Endothelial cell of umbilical vein (primary cell): Measurements from ENCODE around the gene MRPS5. TPM values are rescaled to one million over a fixed set of nuclear protein-coding genes. Genes with fewer than 3 reads are reported as not detected.

Experiments used
- BruUV-seq: library from RNA; stranded (reverse); fragments of 400-500 nt; replicated peaks from 2 replicates; lab custom pipeline; 2021; lab: Mats Ljungman, UMichigan
- CTCF ChIA-PET: fragments of 300-600, 350-600 bp; sonication (Branson Sonifier 250); formaldehyde crosslinking; loops from one replicate; lab custom pipeline; 2021; ENCODE audit warnings: antibody characterized with exemption, inconsistent platforms; lab: Charles Lee
- POLR2A ChIA-PET: fragments of 300-600, 350-600 bp; sonication (Branson Sonifier 250); formaldehyde crosslinking; loops from one replicate; lab custom pipeline; 2021; ENCODE audit warnings: antibody characterized with exemption, inconsistent platforms; lab: Charles Lee
- DNase-seq: peaks from one replicate; pipeline ENCODE4 v3.0.0-alpha.2; 2011; ENCODE audit warnings: low read depth, low spot score
- FAIRE-seq: peaks from 2 replicates; lab custom pipeline; 2011; peaks lifted over from hg19 to GRCh38; lab: Jason Lieb, UNC
- H2AFZ ChIP-seq: 2 replicates; pipeline ENCODE4 v1.6.0; 2012; ENCODE audit warnings: low read depth, low read length, control low read depth, inconsistent platforms
- H3K27ac ChIP-seq: 2 replicates; pipeline ENCODE4 v1.5.1; 2011; ENCODE audit warnings: low read depth, mild to moderate bottlenecking, control low read depth, low read length, moderate library complexity; ENCODE audit not compliant: insufficient read depth
- H3K27me3 ChIP-seq, 2 experiments: 2 replicates each; pipeline versions ENCODE4 v1.6.0 to v1.6.1; 2011; ENCODE audit warnings: low read length in 2 of 2, mixed read lengths in 1 of 2; ENCODE audit not compliant: control insufficient read depth in 2 of 2, insufficient read depth in 2 of 2
- H3K36me3 ChIP-seq, 2 experiments: 2 replicates in 1 of 2; 3 replicates in 1 of 2; pipeline ENCODE4 v1.5.1; 2011; ENCODE audit warnings: low read length in 2 of 2, mild to moderate bottlenecking in 1 of 2, moderate library complexity in 1 of 2; ENCODE audit not compliant: control insufficient read depth in 2 of 2, insufficient read depth in 2 of 2; ENCODE audit errors: extremely low read depth in 1 of 2
- H3K4me1 ChIP-seq: 3 replicates; pipeline ENCODE4 v1.5.1; 2011; ENCODE audit warnings: mild to moderate bottlenecking, low read length; ENCODE audit not compliant: control insufficient read depth, insufficient read depth; ENCODE audit errors: extremely low read depth
- H3K4me2 ChIP-seq: 2 replicates; pipeline ENCODE4 v1.6.1; 2011; ENCODE audit warnings: low read length, control low read depth, mixed read lengths; ENCODE audit not compliant: insufficient read depth
- H3K4me3 ChIP-seq, 3 experiments: fragments of 200-600 bp in 1 of 3; sonication (generic), shearing (Covaris generic) in 1 of 3; replicated peaks in 1 of 3; 2 replicates each; pipeline ENCODE4 v1.5.1; 2011 to 2016; ENCODE audit warnings: control low read depth in 3 of 3, low read length in 3 of 3, mild to moderate bottlenecking in 2 of 3, inconsistent platforms in 1 of 3, low read depth in 1 of 3, moderate library complexity in 1 of 3; ENCODE audit not compliant: insufficient read depth in 1 of 3
- H3K79me2 ChIP-seq: 2 replicates; pipeline ENCODE4 v1.6.0; 2012; ENCODE audit warnings: low read length, inconsistent platforms; ENCODE audit not compliant: control insufficient read depth, insufficient read depth
- H3K9ac ChIP-seq: replicated peaks from 2 replicates; pipeline ENCODE3; 2011; ENCODE audit warnings: low read length, control low read depth; ENCODE audit not compliant: insufficient read depth; ENCODE audit errors: extremely low read depth
- H3K9me1 ChIP-seq: replicated peaks from 3 replicates; pipeline ENCODE4 v1.6.0; 2011; ENCODE audit warnings: mild to moderate bottlenecking, low read length; ENCODE audit not compliant: control insufficient read depth, insufficient read depth; ENCODE audit errors: extremely low read depth
- H3K9me3 ChIP-seq: replicated peaks from 2 replicates; pipeline ENCODE4 v1.5.1; 2012; ENCODE audit warnings: low read length, inconsistent platforms; ENCODE audit not compliant: control insufficient read depth, insufficient read depth
- H4K20me1 ChIP-seq: replicated peaks from 2 replicates; pipeline ENCODE3; 2011; ENCODE audit warnings: mild to moderate bottlenecking, low read length; ENCODE audit not compliant: control insufficient read depth, insufficient read depth; ENCODE audit errors: extremely low read depth
- CTCF ChIP-seq, 2 donors: IDR thresholded peaks; 1 replicate in 1 of 2; 2 replicates in 1 of 2; pipeline ENCODE4 v1.5.1; 2011; ENCODE audit warnings: low read length in 2 of 2, mild to moderate bottlenecking in 2 of 2, moderate library complexity in 2 of 2, control low read depth in 1 of 2, inconsistent platforms in 1 of 2, low read depth in 1 of 2; ENCODE audit not compliant: insufficient read depth in 1 of 2; ENCODE audit errors: extremely low read depth in 1 of 2
- EZH2 ChIP-seq: IDR thresholded peaks from 2 replicates; pipeline ENCODE4 v1.6.1; 2012; ENCODE audit warnings: borderline replicate concordance, low read depth, mild to moderate bottlenecking, moderate library complexity, low read length, inconsistent platforms; ENCODE audit not compliant: severe bottlenecking
- FOS ChIP-seq: IDR thresholded peaks from 2 replicates; pipeline ENCODE4 v1.6.1; 2011; ENCODE audit warnings: mild to moderate bottlenecking, low read length, moderate library complexity, borderline replicate concordance; ENCODE audit not compliant: insufficient read depth
- GATA2 ChIP-seq: IDR thresholded peaks from 2 replicates; pipeline ENCODE4 v1.7.0; 2011; ENCODE audit warnings: low read depth, mild to moderate bottlenecking, moderate library complexity, mixed read lengths, low read length; ENCODE audit not compliant: insufficient read length, insufficient read depth
- JUN ChIP-seq: IDR thresholded peaks from 2 replicates; pipeline ENCODE4 v1.6.1; 2011; ENCODE audit warnings: borderline replicate concordance, low read depth; ENCODE audit not compliant: insufficient read length, insufficient read depth
- MAX ChIP-seq: IDR thresholded peaks from 2 replicates; pipeline ENCODE4 v1.6.1; 2011; ENCODE audit not compliant: insufficient read depth, insufficient read length
- MYC ChIP-seq: IDR thresholded peaks from one replicate; pipeline ENCODE4 v1.6.1; 2011; ENCODE audit warnings: mild to moderate bottlenecking, low read depth, low read length
- POLR2A ChIP-seq: IDR thresholded peaks from 2 replicates; pipeline ENCODE4 v1.6.1; 2012; ENCODE audit warnings: low read depth, mild to moderate bottlenecking, control low read depth, low read length
- POLR2AphosphoS5 ChIP-seq: IDR thresholded peaks from 2 replicates; pipeline ENCODE4 v1.6.1; 2012; ENCODE audit warnings: low read depth, mild to moderate bottlenecking, control low read depth, low read length, moderate library complexity; ENCODE audit not compliant: insufficient read depth
- dilution Hi-C: fragments of 300-500 bp; cut with MboI; formaldehyde crosslinking; loops from one replicate; pipeline ENCODE4 v1.15.0; 2019; ENCODE audit warnings: low sequenced_read_pairs; ENCODE audit not compliant: extremely low pct_ligation_motif_present
- intact Hi-C: fragments of 100-400 bp; cut with micrococcal nuclease; formaldehyde crosslinking; loops from one replicate; pipeline ENCODE4 v1.10.0; 2022
- polyA plus RNA-seq, 4 experiments: library from polyadenylated mRNA; depleted of rRNA in 3 of 4; stranded (reverse) in 3 of 4; unstranded in 1 of 4; fragments of >200 nt; gene quantifications; 2 replicates each; pipeline versions ENCODE4 v1.2.1 to v1.2.3, GENCODE V29; 2011 to 2012; ENCODE audit warnings: missing spikeins in 1 of 4
- total RNA-seq: library from RNA; stranded (reverse); gene quantifications from 2 replicates; pipeline ENCODE4 v1.2.3, GENCODE V29; 2021

Gene MRPS5
- total and polyA plus RNA-seq, 2 donors (not counting 3 experiments of a cell fraction or from before 2014, with no cell fraction given): 50.5 to 62.8 TPM

GRCh38 chr2:95057535-95058370, 63.9 kb downstream of the MRPS5 start:
- Histone ChIP-seq H3K9ac (no peak overlapping the region), H3K9me1 (no peaks in the 10 kb centered on the region), H3K4me2 (no peak overlapping the region), H3K36me3 (no peaks in the 10 kb centered on the region), H3K9me3 (no peaks in the 10 kb centered on the region), H3K27me3 (no peaks in the 10 kb centered on the region), H4K20me1 (no peaks in the 10 kb centered on the region), H3K27ac (no peak overlapping the region), H2AFZ (no peak overlapping the region), H3K4me3 (no peak overlapping the region), H3K4me1 (no peaks in the 10 kb centered on the region), H3K79me2 (no peaks in the 10 kb centered on the region)
- BruUV-seq: no TSS peak
- CTCF ChIA-PET: no interaction called here
- intact Hi-C loops: no loop called here
- FAIRE-seq (no peak), DNase-seq (no peak)
- no peak for TF ChIP-seq POLR2A
- TF ChIP-seq GATA2: no peak
- dilution Hi-C loops: no loop called here
- POLR2A ChIA-PET: no interaction called here

GRCh38 chr2:95056461-95057459, 64.8 kb downstream of the MRPS5 start:
- Histone ChIP-seq H3K79me2 (no peaks in the 10 kb centered on the region), H3K27ac (no peak overlapping the region), H3K4me1 (no peaks in the 10 kb centered on the region), H2AFZ (no peak overlapping the region), H4K20me1 (no peaks in the 10 kb centered on the region), H3K36me3 (no peaks in the 10 kb centered on the region), H3K9ac (no peak overlapping the region), H3K9me3 (no peaks in the 10 kb centered on the region), H3K4me3 (no peak overlapping the region), H3K4me2 (no peak overlapping the region), H3K9me1 (no peaks in the 10 kb centered on the region), H3K27me3 (no peaks in the 10 kb centered on the region)
- ChIA-PET POLR2A (no interaction called here), CTCF (interaction anchor here (0.9 kb wide), 1 partner anchor 35 kb away, joined by 3 read pairs; no protein-coding TSS in a partner anchor)
- FAIRE-seq (no peak), DNase-seq (no peak)
- intact Hi-C loops (no loop called here), dilution Hi-C loops (no loop called here)
- TF ChIP-seq MYC (no peak), FOS (no peak), POLR2A (no peak), JUN (no peak), EZH2 (no peak), CTCF (IDR thresholded peaks at IDR 0.05; ENCODE audit: extremely low read depth in 1 of 2, insufficient read depth in 1 of 2, low read depth in 1 of 2, low read length in 2 of 2) (no peak), GATA2 (no peak), POLR2AphosphoS5 (no peak), MAX (no peak)
- no TSS peak for BruUV-seq
